DMS153 treated with DMSO at 0.1 percent for 48 hours (cell line): ENCODE measurements around the gene DDAH1.
"Not testable (repeated sequence)": the region's sequence is repeated elsewhere in the genome, so short reads cannot be mapped to it uniquely, and the experiment has no call there.

Experiments
- DNase-seq: peaks from one replicate; lab custom pipeline; 2025; ENCODE audit not compliant: unreplicated experiment; lab: John Stamatoyannopoulos, UW

Gene DDAH1

DNA sequence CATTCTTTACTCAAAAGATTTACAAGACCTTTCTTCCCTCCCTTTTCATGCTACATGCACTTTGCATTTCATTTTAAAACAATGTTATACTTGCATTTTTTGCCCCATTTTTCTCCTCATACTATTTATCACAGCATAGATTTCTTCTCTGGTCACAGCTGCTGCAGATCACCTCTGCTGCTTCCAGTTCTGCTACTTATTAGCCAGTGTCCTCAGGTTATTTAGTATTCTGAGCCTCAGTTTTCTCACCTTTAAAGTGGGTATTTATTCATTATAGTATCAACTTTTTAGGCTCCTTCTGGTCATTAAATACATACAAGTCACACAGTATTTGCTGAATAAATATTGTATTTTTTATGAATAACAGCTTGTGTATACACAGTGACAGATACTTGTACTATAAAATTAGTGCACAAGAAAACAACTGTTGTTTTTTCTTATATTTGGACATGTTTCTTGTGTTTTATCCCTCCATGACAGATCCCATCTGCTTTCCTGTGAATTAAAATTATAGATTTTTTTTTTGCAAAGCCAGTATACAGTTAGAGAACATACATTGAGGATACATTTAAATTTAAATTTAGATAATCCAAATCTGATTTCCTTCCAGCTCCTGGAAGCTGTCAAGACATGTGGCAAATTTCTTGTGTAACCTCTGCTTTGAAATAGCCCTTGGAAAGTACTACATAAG is 103.2 kb downstream of the DDAH1 start:
- no peak for DNase-seq

- no peak for DNase-seq
Measured at GRCh38 chr1:85360730-85361493, 104.0 kb downstream of the DDAH1 start.

- DNase-seq, result no peak
Measured at GRCh38 chr1:85359874-85360721, 104.9 kb downstream of the DDAH1 start.

GRCh38 chr1:85358702-85359438 is 106.1 kb downstream of the DDAH1 start:
- no peak for DNase-seq

GRCh38 chr1:85357817-85358216 is 107.1 kb downstream of the DDAH1 start:
- no peak for DNase-seq

- DNase-seq, result peak; percentile 50
Measured at GRCh38 chr1:85356130-85356529, 108.8 kb downstream of the DDAH1 start.

DNA sequence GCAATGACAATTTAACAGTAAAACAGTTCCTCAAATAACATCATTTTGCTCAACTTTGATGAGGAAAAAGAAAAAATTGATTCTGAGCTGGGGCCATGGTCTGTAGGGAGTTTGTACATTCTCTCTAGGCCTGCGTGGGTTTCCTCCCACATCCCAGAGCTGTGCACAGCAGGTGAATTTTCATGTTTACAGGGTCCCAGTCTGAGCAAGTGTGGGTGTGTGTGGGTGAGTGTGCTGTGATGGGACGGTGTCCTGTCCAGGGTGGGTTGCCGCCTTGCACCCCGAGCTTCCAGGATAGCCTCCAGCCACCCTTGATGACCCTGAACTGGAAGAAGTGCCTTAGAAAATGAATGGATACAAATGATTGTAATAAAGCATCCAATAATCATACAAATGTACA is 112.9 kb downstream of the DDAH1 start:
- no peak for DNase-seq

GRCh38 chr1:85351202-85351828 is 113.6 kb downstream of the DDAH1 start:
- no peak for DNase-seq

GRCh38 chr1:85349224-85349623 is 115.7 kb downstream of the DDAH1 start:
- DNase-seq, result no peak

- no peak for DNase-seq
Measured at GRCh38 chr1:85347908-85348307, 117.1 kb downstream of the DDAH1 start.

- not testable (repeated sequence) for DNase-seq
Measured at GRCh38 chr1:85347275-85347674, 117.7 kb downstream of the DDAH1 start.

DNA sequence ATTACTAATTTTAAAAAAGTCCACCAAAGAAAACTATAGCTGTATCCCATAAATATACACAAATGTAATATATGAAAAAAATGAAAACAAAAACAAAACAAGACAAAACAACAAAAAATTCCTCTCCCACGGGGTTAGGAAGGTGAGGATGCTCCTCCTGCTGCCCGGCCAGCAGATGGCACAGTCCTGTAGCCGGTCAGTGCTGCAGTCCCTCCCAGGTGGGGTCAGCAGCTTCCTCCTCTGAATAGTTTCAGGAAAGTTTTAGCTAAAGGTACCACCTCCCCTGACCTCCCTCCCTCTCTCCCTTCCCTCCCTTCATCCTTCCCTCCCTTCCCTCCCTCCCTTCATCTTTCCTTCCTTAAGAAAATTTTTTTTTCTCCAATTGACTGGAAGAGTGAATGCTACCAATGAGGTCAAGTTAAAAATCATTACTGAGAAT is 120.7 kb downstream of the DDAH1 start:
- DNase-seq, result no peak

DNA sequence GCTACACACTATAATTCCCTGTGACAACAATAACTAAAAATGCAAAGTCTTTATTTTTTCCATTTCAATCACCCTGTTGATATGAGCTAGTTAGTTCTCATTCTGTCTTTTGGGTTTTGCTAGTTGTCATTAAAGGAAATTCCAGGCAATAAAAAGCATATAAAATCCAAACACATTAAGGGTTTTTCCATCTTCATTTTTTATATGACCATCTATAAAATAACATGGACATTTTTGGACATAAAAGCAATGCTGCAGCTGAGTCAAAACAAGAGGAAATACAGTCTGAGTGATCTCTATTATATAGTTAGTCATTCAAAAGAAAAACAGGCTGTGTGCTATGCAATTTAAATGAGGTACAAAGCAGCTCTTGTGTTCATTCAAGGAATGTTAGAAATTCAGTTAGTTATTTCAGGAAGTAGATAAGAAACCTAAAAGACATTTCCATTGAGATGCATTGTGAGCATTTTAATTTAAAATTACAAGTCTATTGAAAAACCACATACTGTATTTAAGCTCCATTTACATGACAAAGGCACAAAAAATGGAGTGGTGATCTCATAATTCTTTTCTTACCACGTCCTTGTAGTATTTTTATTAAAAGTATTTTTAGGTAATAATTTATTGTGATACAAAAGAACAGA is 121.2 kb downstream of the DDAH1 start:
- no peak for DNase-seq

- no peak for DNase-seq
Measured at GRCh38 chr1:85343213-85343611, 121.7 kb downstream of the DDAH1 start.

DNA sequence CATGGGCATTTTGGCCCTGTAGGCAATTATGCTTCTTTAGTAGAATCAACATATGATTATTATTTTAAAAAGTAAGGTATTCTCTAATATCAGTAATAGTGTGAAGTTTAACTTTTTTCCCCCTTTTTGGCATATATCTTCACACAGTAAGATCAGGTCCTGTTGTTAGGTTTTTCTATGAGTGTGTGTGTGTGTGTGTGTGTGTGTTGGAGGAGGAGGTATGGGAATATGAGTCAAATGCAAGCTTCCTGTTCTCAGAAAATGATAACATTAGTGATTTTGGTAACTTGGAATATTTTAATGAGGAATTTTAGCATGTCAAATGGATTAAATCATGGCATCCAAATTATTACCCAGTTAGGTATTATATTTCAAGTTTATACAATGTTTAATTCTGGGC is 122.8 kb downstream of the DDAH1 start:
- no peak for DNase-seq

- no peak for DNase-seq
Measured at GRCh38 chr1:85340427-85340826, 124.5 kb downstream of the DDAH1 start.

- DNase-seq, result no peak
Measured at GRCh38 chr1:85339656-85340399, 125.1 kb downstream of the DDAH1 start.

GRCh38 chr1:85339089-85339488 is 125.9 kb downstream of the DDAH1 start:
- no peak for DNase-seq

- DNase-seq, result no peak
Measured at GRCh38 chr1:85334962-85335361, 130.0 kb downstream of the DDAH1 start.
